Measurements from ENCODE around the gene CYP2F1. TPM values are rescaled to one million over a fixed set of nuclear protein-coding genes. Genes with fewer than 3 reads are reported as not detected.

Gene CYP2F1
- total and polyA plus RNA-seq, 2 experiments from 2014 or later = 1.1 TPM; not detected in 1

- H3K27me3 Mint-ChIP-seq (ENCODE audit: insufficient read depth, low read depth, poor library complexity) = peaks cover 2% of the 10 kb centered on the region
- H3K4me1 ChIP-seq (ENCODE audit: insufficient read depth) = no peaks in the 10 kb centered on the region
These were observed 2.4 kb upstream of the CYP2F1 start for GRCh38 chr19:41111750-41112295.

GRCh38 chr19:41112728-41113290 is 1.4 kb upstream of the CYP2F1 start:
- H3K4me1 Mint-ChIP-seq = no peaks in the 10 kb centered on the region
- H3K9me2 ChIP-seq (ENCODE audit: insufficient read depth) = no peaks in the 10 kb centered on the region
- no peaks in the 10 kb centered on the region for H4K20me1 ChIP-seq (replicated peaks; ENCODE audit: insufficient read depth)
- ATAC-seq (no peak), DNase-seq (ENCODE audit: low spot score) (no peak)
- no peak overlapping the region for H3K4me3 ChIP-seq
- H3K36me3 ChIP-seq (ENCODE audit: insufficient read depth) = no peaks in the 10 kb centered on the region
- no peaks in the 10 kb centered on the region for H3F3A ChIP-seq (replicated peaks; ENCODE audit: low read depth)
- H3K27me3 ChIP-seq (ENCODE audit: insufficient read depth) = no peaks in the 10 kb centered on the region
- no peaks in the 10 kb centered on the region for H3K79me2 ChIP-seq (replicated peaks; ENCODE audit: insufficient read depth)
- TF ChIP-seq POLR2AphosphoS5 (IDR thresholded peaks at IDR 0.05; ENCODE audit: low read depth) (no peak), EZH2 (IDR thresholded peaks at IDR 0.05; ENCODE audit: low read depth, unreplicated experiment) (no peak)
- H3K36me3 Mint-ChIP-seq (ENCODE audit: low read depth) = peaks cover 17% of the 10 kb centered on the region
- H3K27ac Mint-ChIP-seq = no peak overlapping the region
- H2AFZ ChIP-seq = no peak overlapping the region
- H3K4me1 ChIP-seq (ENCODE audit: insufficient read depth) = no peaks in the 10 kb centered on the region
- H3K4me3 Mint-ChIP-seq = no peak overlapping the region
- peaks cover 6% of the 10 kb centered on the region for H3K27me3 Mint-ChIP-seq (ENCODE audit: insufficient read depth, low read depth, poor library complexity)
- no peak overlapping the region for H3K27ac ChIP-seq (ENCODE audit: low read depth)
- H3K4me2 ChIP-seq = no peak overlapping the region
- H3K9me3 Mint-ChIP-seq = peaks cover 42% of the 10 kb centered on the region

More at GRCh38 chr19:41111750-41112295, 2.4 kb upstream of the CYP2F1 start:
- no peak overlapping the region for H2AFZ ChIP-seq
- H3K9me2 ChIP-seq (ENCODE audit: insufficient read depth) = no peaks in the 10 kb centered on the region
- TF ChIP-seq ZNF331 (CRISPR knock-in tag; IDR thresholded peaks at IDR 0.05; ENCODE audit: low read depth) (no peak), ZNF114 (CRISPR knock-in tag; IDR thresholded peaks at IDR 0.05) (no peak)
- Mint-ChIP-seq H3K4me1 (no peaks in the 10 kb centered on the region), H3K9me3 (peaks cover 42% of the 10 kb centered on the region), H3K27ac (no peak overlapping the region), H3K4me3 (no peak overlapping the region), H3K36me3 (ENCODE audit: low read depth) (peaks cover 17% of the 10 kb centered on the region)
- H3K27ac ChIP-seq (ENCODE audit: low read depth) = no peak overlapping the region
- H3K79me2 ChIP-seq (replicated peaks; ENCODE audit: insufficient read depth) = no peaks in the 10 kb centered on the region
- H3K4me2 ChIP-seq = no peak overlapping the region
- H3K4me3 ChIP-seq = no peak overlapping the region
- H4K20me1 ChIP-seq (replicated peaks; ENCODE audit: insufficient read depth) = no peaks in the 10 kb centered on the region
- no peaks in the 10 kb centered on the region for H3F3A ChIP-seq (replicated peaks; ENCODE audit: low read depth)
- H3K27me3 ChIP-seq (ENCODE audit: insufficient read depth) = no peaks in the 10 kb centered on the region
- DNase-seq (ENCODE audit: low spot score) (no peak), ATAC-seq (no peak)
- H3K36me3 ChIP-seq (ENCODE audit: insufficient read depth) = no peaks in the 10 kb centered on the region

- 0 out of 2 replicates have a peak, but pooled peaks cover 2% of the 10 kb centered on the region for H3K9me2 ChIP-seq (ENCODE audit: insufficient read depth)
- no peaks in the 10 kb centered on the region for H3K36me3 ChIP-seq (ENCODE audit: insufficient read depth)
- no peak overlapping the region for H3K27ac Mint-ChIP-seq
- TF ChIP-seq ZNF462 (CRISPR knock-in tag; IDR thresholded peaks at IDR 0.05) = no peak
- no peak for TF ChIP-seq JUNB (IDR thresholded peaks at IDR 0.05; ENCODE audit: unreplicated experiment)
- TF ChIP-seq EZH2 (IDR thresholded peaks at IDR 0.05; ENCODE audit: low read depth, unreplicated experiment) = no peak
- no peak for TF ChIP-seq CREB1 (CRISPR knock-in tag; IDR thresholded peaks at IDR 0.05; ENCODE audit: low read depth)
- no peak for TF ChIP-seq ZNF331 (CRISPR knock-in tag; IDR thresholded peaks at IDR 0.05; ENCODE audit: low read depth)
- no peak for TF ChIP-seq STAT1 (IDR thresholded peaks at IDR 0.05; ENCODE audit: unreplicated experiment)
- TF ChIP-seq ZNF114 (CRISPR knock-in tag; IDR thresholded peaks at IDR 0.05) = no peak
- no peaks in the 10 kb centered on the region for H3K79me2 ChIP-seq (replicated peaks; ENCODE audit: insufficient read depth)
- H2AFZ ChIP-seq = no peak overlapping the region
- H3K4me3 ChIP-seq = no peak overlapping the region
- H4K20me1 ChIP-seq (replicated peaks; ENCODE audit: insufficient read depth) = no peaks in the 10 kb centered on the region
- no peak overlapping the region for H3K4me3 Mint-ChIP-seq
- DNase-seq (ENCODE audit: low spot score) (no peak), ATAC-seq (no peak)
- H3K27me3 Mint-ChIP-seq (ENCODE audit: insufficient read depth, low read depth, poor library complexity) = peaks cover 9% of the 10 kb centered on the region
- no peaks in the 10 kb centered on the region for H3K4me1 Mint-ChIP-seq
- H3K27ac ChIP-seq (ENCODE audit: low read depth) = no peak overlapping the region
- no peaks in the 10 kb centered on the region for H3F3A ChIP-seq (replicated peaks; ENCODE audit: low read depth)
- no peaks in the 10 kb centered on the region for H3K27me3 ChIP-seq (ENCODE audit: insufficient read depth)
- peaks cover 42% of the 10 kb centered on the region for H3K9me3 Mint-ChIP-seq
- peaks cover 17% of the 10 kb centered on the region for H3K36me3 Mint-ChIP-seq (ENCODE audit: low read depth)
- no peaks in the 10 kb centered on the region for H3K4me1 ChIP-seq (ENCODE audit: insufficient read depth)
- no peak overlapping the region for H3K4me2 ChIP-seq
These were observed 2.0 kb downstream of the CYP2F1 start for GRCh38 chr19:41116261-41116660.

Measured in GM23338 (cell line).